ENCODE results near the gene ALPL. TPM values are rescaled to one million over a fixed set of nuclear protein-coding genes. Genes with fewer than 3 reads are reported as not detected.

The ALPL gene
- total and polyA plus RNA-seq, 12 donors: 21.9 to 752 (median 70.6) TPM

GRCh38 chr1:21511579-21512522 lies 2.6 kb downstream of the ALPL start:
- intact Hi-C loops (cut with DNase I): loop anchor here in 1 of 2 donors (10.0 kb wide), 1 partner anchor 143 kb away; no protein-coding TSS in a partner anchor
- TF ChIP-seq CTCF (IDR thresholded peaks at IDR 0.05): no peak
- peak in 1 of 2 donors; percentile 30 for TF ChIP-seq POLR2A (IDR thresholded peaks at IDR 0.05)
- DNase-seq: peak in 6 of 7 donors; percentile 76 to 91 (median 86)
- H3K27me3 ChIP-seq: no peaks in the 10 kb centered on the region
- H3K36me3 ChIP-seq (replicated peaks in 1 of 2): no peaks in the 10 kb centered on the region
- no peaks in the 10 kb centered on the region for H3K9me3 ChIP-seq (replicated peaks in 1 of 3)
- no peak overlapping the region for H3K4me3 ChIP-seq
- 68 to 74% (median 72%) methylated on average over 9 to 11 of the region's 11 CpGs for WGBS, 4 donors
- H3K4me1 ChIP-seq (replicated peaks in 1 of 2): peaks cover 8 to 31% of the 10 kb centered on the region in 2 donors
- peak overlapping the region in 4 of 5 donors; percentile 47 to 81 (median 52) for H3K27ac ChIP-seq

- Histone ChIP-seq H3K9me3 (replicated peaks in 1 of 3) (no peaks in the 10 kb centered on the region), H3K4me1 (replicated peaks in 1 of 2) (peaks cover 0 to 23% of the 10 kb centered on the region in 2 donors), H3K27ac (no peak overlapping the region), H3K27me3 (no peaks in the 10 kb centered on the region), H3K36me3 (replicated peaks in 1 of 2) (no peaks in the 10 kb centered on the region), H3K4me3 (no peak overlapping the region)
- DNase-seq: no peak
- intact Hi-C loops (cut with DNase I): loop anchor here in 1 of 2 donors (10.0 kb wide), 1 partner anchor 141 kb away; no protein-coding TSS in a partner anchor
- 87 to 94% (median 87%) methylated on average over 3 to 5 of the region's 5 CpGs for WGBS, 4 donors
- no peak for TF ChIP-seq POLR2A (IDR thresholded peaks at IDR 0.05)
- TF ChIP-seq CTCF (IDR thresholded peaks at IDR 0.05): no peak
Observed at GRCh38 chr1:21514245-21514644, 5.0 kb downstream of the ALPL start.

GRCh38 chr1:21517161-21517589 lies 8.0 kb downstream of the ALPL start:
- Histone ChIP-seq H3K4me1 (replicated peaks in 1 of 2) (peaks cover 0 to 5% of the 10 kb centered on the region in 2 donors), H3K27me3 (no peaks in the 10 kb centered on the region), H3K27ac (no peak overlapping the region), H3K9me3 (replicated peaks in 1 of 3) (no peaks in the 10 kb centered on the region), H3K36me3 (replicated peaks in 1 of 2) (no peaks in the 10 kb centered on the region), H3K4me3 (no peak overlapping the region)
- 80 to 89% (median 84%) methylated on average over 3 of the region's 3 CpGs for WGBS, 4 donors
- intact Hi-C loops (cut with DNase I): loop anchor here (5.0 to 10.0 kb wide), 2 partner anchors 135 to 138 kb away; no protein-coding TSS in a partner anchor
- DNase-seq: no peak
- TF ChIP-seq CTCF (IDR thresholded peaks at IDR 0.05): no peak
- no peak for TF ChIP-seq POLR2A (IDR thresholded peaks at IDR 0.05)

GRCh38 chr1:21517660-21518480 lies 8.6 kb downstream of the ALPL start:
- no peak for TF ChIP-seq CTCF (IDR thresholded peaks at IDR 0.05)
- TF ChIP-seq POLR2A (IDR thresholded peaks at IDR 0.05): no peak
- intact Hi-C loops (cut with DNase I): loop anchor here (5.0 to 10.0 kb wide), 2 partner anchors 134 to 137 kb away; no protein-coding TSS in a partner anchor
- WGBS, 4 donors: 83 to 90% (median 84%) methylated on average over 13 of the region's 13 CpGs

More at GRCh38 chr1:21517660-21518480, 8.6 kb downstream of the ALPL start:
- DNase-seq: no peak
- no peaks in the 10 kb centered on the region for H3K9me3 ChIP-seq (replicated peaks in 1 of 3)
- no peaks in the 10 kb centered on the region for H3K36me3 ChIP-seq (replicated peaks in 1 of 2)
- H3K4me1 ChIP-seq (replicated peaks in 1 of 2): peaks cover 0 to 3% of the 10 kb centered on the region in 2 donors
- no peak overlapping the region for H3K27ac ChIP-seq
- H3K27me3 ChIP-seq: no peaks in the 10 kb centered on the region
- no peak overlapping the region for H3K4me3 ChIP-seq
